Transverse colon (tissue), 4 donors: ENCODE data around the gene ANKH. TPM values are rescaled to one million over a fixed set of nuclear protein-coding genes. Genes with fewer than 3 reads are reported as not detected.

Experiments used
- DNase-seq: peaks from one replicate; pipeline ENCODE4 v3.0.0-alpha.2; 2019
- H3K27ac ChIP-seq, 4 donors: fragments of 200-600 bp; sonication (generic); 2 replicates each; pipeline ENCODE4 v1.5.1; 2016 to 2018; ENCODE audit warnings: inconsistent platforms in 4 of 4
- H3K27me3 ChIP-seq: fragments of 200-600 bp; sonication (generic); 2 replicates; pipeline ENCODE4 v1.5.1; 2017; ENCODE audit warnings: inconsistent platforms
- H3K36me3 ChIP-seq, 4 donors: fragments of 200-600 bp; sonication (generic); 2 replicates each; pipeline ENCODE4 v1.5.1; 2017 to 2019; ENCODE audit warnings: inconsistent platforms in 4 of 4
- H3K4me1 ChIP-seq, 4 donors: fragments of 200-600 bp; sonication (generic); 2 replicates each; pipeline ENCODE4 v1.5.1; 2017 to 2020; ENCODE audit warnings: inconsistent platforms in 4 of 4
- H3K4me3 ChIP-seq, 4 donors: fragments of 200-600 bp; sonication (generic); 1 replicate in 1 of 4; 2 replicates in 3 of 4; pipeline versions ENCODE4 v1.5.1 to v1.6.1; 2017 to 2019; ENCODE audit warnings: inconsistent platforms in 4 of 4
- H3K9me3 ChIP-seq, 2 donors: fragments of 200-600 bp; sonication (generic); 2 replicates each; pipeline ENCODE4 v1.5.1; 2017 to 2019; ENCODE audit warnings: inconsistent platforms in 2 of 2
- EP300 ChIP-seq: sonication (generic); formaldehyde crosslinking; IDR thresholded peaks from one replicate; pipeline ENCODE4 v1.6.1; 2017; ENCODE audit warnings: antibody characterized with exemption, low read depth
- POLR2A ChIP-seq: fragments of 450-650 bp; IDR thresholded peaks from one replicate; pipeline ENCODE4 v1.6.1; 2016; ENCODE audit warnings: antibody characterized with exemption, mild to moderate bottlenecking, moderate library complexity
- POLR2AphosphoS5 ChIP-seq, 3 donors: sonication (generic); formaldehyde crosslinking; IDR thresholded peaks; one replicate each; pipeline ENCODE4 v1.6.1; 2016; ENCODE audit warnings: antibody characterized with exemption in 3 of 3
- WGBS, 2 donors: methylation state at CpG; one replicate each; pipeline ENCODE4 v1.1.5; 2018; ENCODE audit warnings: low coverage in 1 of 2; 5-methylcytosine and 5-hydroxymethylcytosine counted together
- in situ Hi-C, 4 donors: fragments of 200-750 bp; cut with MboI; loops; one replicate each; pipeline versions ENCODE4 v1.15.0 to v1.15.1; 2017; ENCODE audit warnings: low sequenced_read_pairs in 3 of 4, low pct_ligation_motif_present in 1 of 4, low pct_unique_long_range_greater_than_20kb in 1 of 4
- intact Hi-C: fragments of 100-400 bp; cut with DNase I; formaldehyde crosslinking; loops from one replicate; pipeline ENCODE4 v1.15.1; 2023; ENCODE audit warnings: low total_unique reads
- total RNA-seq, 4 donors: library from RNA; depleted of rRNA; stranded (reverse); fragments of >200 nt; gene quantifications; one replicate each; pipeline ENCODE4 v1.1.0, GENCODE V29; 2016
- TF ChIP-seq, protein P1 (sequence below), 5 experiments: fragments of 200-600 bp in 3 of 5; fragments of 450-650 bp in 2 of 5; sonication (generic) in 3 of 5; IDR thresholded peaks; 1 replicate in 2 of 5; 2 replicates in 3 of 5; pipeline ENCODE4 v1.5.1; 2016 to 2017; ENCODE audit warnings: antibody characterized with exemption in 5 of 5, inconsistent platforms in 3 of 5, mild to moderate bottlenecking in 2 of 5, moderate library complexity in 1 of 5

ANKH gene
- total RNA-seq, 4 donors from 2014 or later, result 24.7 to 96.5 (median 69.4) TPM

DNA sequence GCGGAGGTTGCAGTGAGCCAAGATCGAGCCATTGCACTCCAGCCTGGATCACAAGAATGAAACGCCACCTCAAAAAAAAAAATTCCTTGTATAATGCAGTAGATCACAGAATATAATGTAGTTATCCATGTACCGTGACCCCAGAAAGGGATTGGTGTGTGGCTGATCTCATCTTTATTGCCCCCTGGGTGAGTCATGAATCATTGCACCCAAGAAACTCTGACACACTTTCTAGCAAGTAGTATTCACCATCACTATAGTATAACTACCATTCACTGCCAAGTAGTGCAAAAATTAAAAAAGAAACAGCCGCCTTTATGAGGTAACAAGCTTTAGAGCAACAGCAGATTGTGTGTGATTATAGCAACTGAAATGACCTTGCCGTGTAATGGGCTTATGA is 23.7 kb upstream of the ANKH start:
- no peaks in the 10 kb centered on the region for H3K9me3 ChIP-seq
- peak; percentile 65 for DNase-seq
- TF ChIP-seq, protein P1, sequence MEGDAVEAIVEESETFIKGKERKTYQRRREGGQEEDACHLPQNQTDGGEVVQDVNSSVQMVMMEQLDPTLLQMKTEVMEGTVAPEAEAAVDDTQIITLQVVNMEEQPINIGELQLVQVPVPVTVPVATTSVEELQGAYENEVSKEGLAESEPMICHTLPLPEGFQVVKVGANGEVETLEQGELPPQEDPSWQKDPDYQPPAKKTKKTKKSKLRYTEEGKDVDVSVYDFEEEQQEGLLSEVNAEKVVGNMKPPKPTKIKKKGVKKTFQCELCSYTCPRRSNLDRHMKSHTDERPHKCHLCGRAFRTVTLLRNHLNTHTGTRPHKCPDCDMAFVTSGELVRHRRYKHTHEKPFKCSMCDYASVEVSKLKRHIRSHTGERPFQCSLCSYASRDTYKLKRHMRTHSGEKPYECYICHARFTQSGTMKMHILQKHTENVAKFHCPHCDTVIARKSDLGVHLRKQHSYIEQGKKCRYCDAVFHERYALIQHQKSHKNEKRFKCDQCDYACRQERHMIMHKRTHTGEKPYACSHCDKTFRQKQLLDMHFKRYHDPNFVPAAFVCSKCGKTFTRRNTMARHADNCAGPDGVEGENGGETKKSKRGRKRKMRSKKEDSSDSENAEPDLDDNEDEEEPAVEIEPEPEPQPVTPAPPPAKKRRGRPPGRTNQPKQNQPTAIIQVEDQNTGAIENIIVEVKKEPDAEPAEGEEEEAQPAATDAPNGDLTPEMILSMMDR (IDR thresholded peaks at IDR 0.05), result peak in 1 of 5 experiments; percentile 21
- TF ChIP-seq POLR2A, result no peak
- peak in 2 of 3 donors; percentile 48 to 72 for TF ChIP-seq POLR2AphosphoS5 (IDR thresholded peaks at IDR 0.05)
- no peak overlapping the region for H3K4me3 ChIP-seq
- no peaks in the 10 kb centered on the region for H3K36me3 ChIP-seq
- intact Hi-C loops (no loop called here), in situ Hi-C loops (no loop called here)
- WGBS, 2 donors, result 45 to 60% methylated on average over 6 of the region's 6 CpGs
- peaks cover 13 to 29% (median 21%) of the 10 kb centered on the region in 4 donors for H3K4me1 ChIP-seq
- H3K27me3 ChIP-seq, result no peaks in the 10 kb centered on the region
- peak overlapping the region; percentile 78 to 86 (median 80) for H3K27ac ChIP-seq

- no peak for DNase-seq
- H3K27me3 ChIP-seq, result no peaks in the 10 kb centered on the region
- H3K36me3 ChIP-seq, result no peaks in the 10 kb centered on the region
- H3K4me1 ChIP-seq, result peaks cover 13 to 29% (median 21%) of the 10 kb centered on the region in 4 donors
- 71 to 82% methylated on average over 3 of the region's 3 CpGs for WGBS, 2 donors
- H3K27ac ChIP-seq, result peak overlapping the region; percentile 78 to 86 (median 80)
- no peak overlapping the region for H3K4me3 ChIP-seq
- no peak for TF ChIP-seq POLR2A
- in situ Hi-C loops, result no loop called here
- H3K9me3 ChIP-seq, result no peaks in the 10 kb centered on the region
- intact Hi-C loops, result no loop called here
Observed at GRCh38 chr5:14894748-14895147, 23.2 kb upstream of the ANKH start.

GRCh38 chr5:14893381-14893780 is 21.8 kb upstream of the ANKH start:
- Histone ChIP-seq H3K36me3 (no peaks in the 10 kb centered on the region), H3K27ac (peak overlapping the region; percentile 78 to 86 (median 80)), H3K9me3 (no peaks in the 10 kb centered on the region), H3K4me3 (no peak overlapping the region), H3K27me3 (no peaks in the 10 kb centered on the region), H3K4me1 (peaks cover 13 to 29% (median 21%) of the 10 kb centered on the region in 4 donors)
- TF ChIP-seq, protein P1 (IDR thresholded peaks at IDR 0.05), result no peak
- TF ChIP-seq EP300, result no peak
- no peak for TF ChIP-seq POLR2AphosphoS5 (IDR thresholded peaks at IDR 0.05)
- TF ChIP-seq POLR2A, result no peak
- no peak for DNase-seq
- intact Hi-C loops, result no loop called here
- in situ Hi-C loops, result no loop called here

DNA sequence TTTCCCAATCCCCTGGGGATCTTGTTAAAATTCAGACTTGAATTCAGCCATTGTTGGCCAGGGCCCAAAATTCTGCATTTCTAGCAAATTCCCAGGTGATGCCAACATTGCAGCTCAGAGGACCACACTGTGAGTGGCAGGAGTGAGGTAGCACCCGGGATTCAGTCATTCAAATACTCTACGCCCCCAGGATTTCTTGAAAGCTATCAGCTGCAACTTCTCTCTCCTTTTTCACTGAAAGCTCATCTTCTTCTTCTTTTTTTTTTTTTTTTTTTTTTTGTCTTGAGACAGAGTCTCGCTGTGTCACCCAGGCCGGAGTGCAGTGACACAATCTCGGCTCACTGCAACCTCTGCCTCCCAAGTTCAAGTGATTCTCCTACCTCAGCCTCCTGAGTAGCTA is 19.3 kb upstream of the ANKH start:
- no peaks in the 10 kb centered on the region for H3K36me3 ChIP-seq
- TF ChIP-seq, protein P1 (IDR thresholded peaks at IDR 0.05), result no peak
- no peak for TF ChIP-seq POLR2AphosphoS5 (IDR thresholded peaks at IDR 0.05)
- TF ChIP-seq EP300, result no peak
- no peak for TF ChIP-seq POLR2A
- no peak for DNase-seq
- WGBS, 2 donors, result 90 to 92% methylated on average over 2 to 5 of the region's 5 CpGs
- H3K4me1 ChIP-seq, result peaks cover 13 to 29% (median 18%) of the 10 kb centered on the region in 4 donors
- no peaks in the 10 kb centered on the region for H3K9me3 ChIP-seq
- H3K27me3 ChIP-seq, result no peaks in the 10 kb centered on the region
- no peak overlapping the region for H3K4me3 ChIP-seq
- H3K27ac ChIP-seq, result no peak overlapping the region
- in situ Hi-C loops, result no loop called here
- intact Hi-C loops, result no loop called here

DNA sequence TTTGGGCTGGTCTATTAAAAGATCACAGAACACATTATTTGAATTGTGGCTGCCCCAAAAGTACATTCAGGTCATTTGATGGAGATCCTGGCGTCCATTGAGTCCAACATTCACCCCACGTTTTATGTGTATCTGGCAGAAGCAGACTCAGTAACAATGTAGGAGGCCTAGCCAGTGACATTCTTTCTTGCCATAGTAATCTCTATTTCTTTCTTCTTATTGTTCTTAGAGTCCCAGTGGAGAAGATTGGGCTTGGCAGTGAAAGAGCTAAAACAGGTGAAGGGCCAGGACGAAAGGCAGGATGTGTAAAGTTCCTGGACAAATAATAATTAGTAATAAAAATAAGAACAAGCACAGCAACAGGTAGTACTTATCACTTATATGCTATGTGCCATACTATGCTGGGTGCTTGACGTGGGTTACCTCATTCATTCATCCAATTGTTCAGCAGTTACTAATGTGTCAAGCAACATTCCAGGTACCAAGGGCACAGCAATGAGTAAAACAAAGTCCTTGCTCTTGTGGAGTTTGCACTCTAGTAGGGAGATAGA is 12.6 kb upstream of the ANKH start:
- in situ Hi-C loops, result no loop called here
- H3K4me1 ChIP-seq, result no peaks in the 10 kb centered on the region
- no peak for TF ChIP-seq POLR2A
- no peak for TF ChIP-seq EP300
- TF ChIP-seq, protein P1 (IDR thresholded peaks at IDR 0.05), result no peak
- no peak for TF ChIP-seq POLR2AphosphoS5 (IDR thresholded peaks at IDR 0.05)
- intact Hi-C loops, result no loop called here
- no peaks in the 10 kb centered on the region for H3K36me3 ChIP-seq
- H3K9me3 ChIP-seq, result no peaks in the 10 kb centered on the region
- no peaks in the 10 kb centered on the region for H3K27me3 ChIP-seq
- DNase-seq, result no peak
- H3K4me3 ChIP-seq, result no peak overlapping the region
- no peak overlapping the region for H3K27ac ChIP-seq
- WGBS, 2 donors, result 88 to 93% methylated on average over 4 of the region's 4 CpGs
